ENCODE data around the gene GAK.
"Not testable (repeated sequence)": the region's sequence is repeated elsewhere in the genome, so short reads cannot be mapped to it uniquely, and the experiment has no call there.

The GAK gene

GRCh38 chr4:925171-925570 lies 6.9 kb downstream of the GAK start:
- DNase-seq, result no peak

GRCh38 chr4:924107-925096 lies 7.7 kb downstream of the GAK start:
- no peak for DNase-seq

GRCh38 chr4:921830-922331 lies 10.2 kb downstream of the GAK start:
- DNase-seq, result no peak

DNA sequence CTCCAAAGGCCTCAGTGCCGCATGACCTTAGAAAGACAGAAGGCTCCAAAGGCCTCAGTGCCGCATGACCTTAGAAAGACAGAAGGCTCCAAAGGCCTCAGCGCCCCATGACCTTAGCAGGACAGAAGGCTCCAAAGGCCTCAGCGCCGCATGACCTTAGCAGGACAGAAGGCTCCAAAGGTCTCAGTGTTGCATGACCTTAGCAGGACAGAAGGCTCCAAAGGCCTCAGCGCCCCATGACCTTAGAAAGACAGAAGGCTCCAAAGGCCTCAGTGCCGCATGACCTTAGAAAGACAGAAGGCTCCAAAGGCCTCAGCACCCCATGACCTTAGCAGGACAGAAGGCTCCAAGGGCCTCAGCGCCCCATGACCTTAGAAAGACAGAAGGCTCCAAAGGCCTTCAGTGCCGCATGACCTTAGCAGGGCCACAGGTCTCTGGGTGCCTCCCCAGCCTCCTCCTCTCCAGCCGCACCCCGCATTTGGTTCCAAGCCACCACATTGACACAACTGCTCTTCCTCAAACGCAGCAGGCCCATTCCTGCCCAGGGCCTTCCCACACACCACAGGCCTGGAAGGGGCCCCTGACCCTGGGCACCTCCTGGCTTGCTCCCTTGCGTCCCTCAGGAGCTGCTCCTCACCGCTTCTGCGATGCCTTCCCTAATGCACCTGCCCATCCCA lies 13.0 kb downstream of the GAK start:
- DNase-seq, result not testable (repeated sequence)

DNA sequence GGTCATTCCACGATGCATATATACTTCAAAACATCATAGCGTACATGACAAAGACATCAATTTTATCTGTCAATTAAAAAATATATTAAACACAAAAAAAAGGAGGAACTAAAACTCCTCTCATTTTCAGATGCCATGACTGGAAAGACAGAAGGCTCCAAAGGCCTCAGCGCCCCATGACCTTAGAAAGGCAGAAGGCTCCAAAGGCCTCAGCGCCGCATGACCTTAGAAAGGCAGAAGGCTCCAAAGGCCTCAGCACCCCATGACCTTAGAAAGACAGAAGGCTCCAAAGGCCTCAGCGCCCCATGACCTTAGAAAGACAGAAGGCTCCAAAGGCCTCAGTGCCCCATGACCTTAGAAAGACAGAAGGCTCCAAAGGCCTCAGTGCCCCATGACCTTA lies 13.5 kb downstream of the GAK start:
- not testable (repeated sequence) for DNase-seq

- DNase-seq, result no peak
These were observed 14.1 kb downstream of the GAK start for GRCh38 chr4:917992-918391.

- DNase-seq, result no peak
These were observed 14.7 kb downstream of the GAK start for GRCh38 chr4:917466-917865.

- no peak for DNase-seq
These were observed 16.5 kb downstream of the GAK start for GRCh38 chr4:915595-915994.

DNA sequence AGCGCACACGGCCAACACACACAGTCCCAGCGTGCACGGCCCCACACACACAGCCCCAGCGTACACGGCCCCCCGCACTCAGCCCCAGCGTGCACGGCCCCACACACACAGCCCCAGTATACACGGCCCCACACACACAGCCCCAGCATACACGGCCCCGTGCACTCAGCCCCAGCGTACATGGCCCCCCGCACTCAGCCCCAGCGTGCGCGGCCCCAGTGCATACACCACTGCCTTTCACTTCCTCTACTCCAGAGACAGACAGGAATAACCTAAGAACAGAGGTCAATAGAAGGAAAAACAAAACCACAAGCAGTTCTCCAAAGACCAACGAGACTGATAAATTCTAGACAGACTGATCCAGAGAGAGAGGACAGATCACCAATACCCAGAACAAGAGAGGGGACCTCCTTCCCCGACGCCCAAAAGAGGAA lies 17.1 kb downstream of the GAK start:
- DNase-seq, result no peak

GRCh38 chr4:914531-914930 lies 17.6 kb downstream of the GAK start:
- no peak for DNase-seq

- DNase-seq, result no peak
These were observed 18.9 kb downstream of the GAK start for GRCh38 chr4:913280-913618.

DNA sequence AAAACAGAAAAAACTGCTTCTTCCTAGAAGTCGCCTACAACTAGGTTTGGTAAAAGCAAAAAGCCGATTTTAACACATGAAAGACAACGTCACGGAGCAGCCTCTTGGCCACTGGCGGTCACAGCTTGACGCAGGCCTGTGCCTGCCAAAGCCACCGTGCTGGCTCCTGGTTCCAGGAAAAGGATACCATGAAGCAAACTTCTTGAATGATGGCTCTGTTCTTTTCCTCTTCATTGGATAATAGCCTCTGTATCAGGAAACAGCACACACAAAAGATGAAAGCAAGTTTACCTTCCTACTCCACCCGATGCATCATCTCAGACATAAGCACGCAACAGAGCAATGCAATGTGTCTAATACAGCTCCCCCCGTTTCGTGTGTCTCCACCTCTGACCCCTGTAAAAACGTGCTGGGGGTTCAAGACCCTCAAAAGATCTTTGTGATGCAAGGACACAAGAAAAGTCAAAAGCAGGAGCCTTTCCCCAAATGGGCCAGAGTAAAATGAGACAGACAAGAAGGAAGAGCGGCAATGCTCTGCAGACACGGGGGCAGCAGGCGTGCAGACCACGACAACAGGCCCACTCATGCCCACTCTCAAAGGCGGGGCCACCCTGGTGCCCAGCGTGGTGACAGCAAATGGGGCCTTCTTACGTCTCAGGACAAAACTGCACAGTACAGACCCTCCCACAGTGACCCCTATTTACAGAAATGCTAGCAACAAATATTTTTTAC lies 19.4 kb downstream of the GAK start:
- no peak for DNase-seq

DNA sequence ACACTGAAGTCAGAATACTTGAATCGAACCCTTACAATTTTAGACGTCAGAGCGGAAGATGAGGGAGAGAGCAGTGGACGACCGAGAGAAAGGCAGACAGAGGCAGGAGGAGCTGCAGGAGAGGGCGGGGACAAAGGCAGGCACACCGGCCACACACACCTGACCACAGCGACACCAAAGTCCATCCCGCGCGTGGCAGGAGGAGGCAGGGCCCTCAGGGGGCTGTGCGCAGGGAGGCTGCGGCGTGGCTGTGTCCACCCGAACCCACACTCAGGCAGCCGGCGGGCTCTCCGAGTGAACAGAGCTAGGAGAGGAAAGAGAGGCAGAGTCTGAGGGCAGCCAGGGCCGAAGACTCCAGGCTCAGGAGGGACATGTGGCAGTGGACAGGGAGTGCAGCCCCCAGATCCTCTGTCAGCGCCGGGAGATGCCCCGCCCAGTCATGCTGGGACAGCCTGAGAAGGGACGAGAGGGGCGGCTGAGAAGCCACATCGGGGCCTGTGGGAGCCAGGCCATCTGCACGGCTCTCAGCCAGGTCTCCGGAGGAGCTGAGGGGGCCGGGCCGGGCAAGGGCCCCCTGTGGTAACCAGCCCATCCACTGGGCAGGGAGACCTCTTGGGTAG lies 20.1 kb downstream of the GAK start:
- DNase-seq, result no peak

- DNase-seq, result no peak
These were observed 20.8 kb downstream of the GAK start for GRCh38 chr4:911221-911751.

GRCh38 chr4:910366-911091 lies 21.6 kb downstream of the GAK start:
- no peak for DNase-seq

DNA sequence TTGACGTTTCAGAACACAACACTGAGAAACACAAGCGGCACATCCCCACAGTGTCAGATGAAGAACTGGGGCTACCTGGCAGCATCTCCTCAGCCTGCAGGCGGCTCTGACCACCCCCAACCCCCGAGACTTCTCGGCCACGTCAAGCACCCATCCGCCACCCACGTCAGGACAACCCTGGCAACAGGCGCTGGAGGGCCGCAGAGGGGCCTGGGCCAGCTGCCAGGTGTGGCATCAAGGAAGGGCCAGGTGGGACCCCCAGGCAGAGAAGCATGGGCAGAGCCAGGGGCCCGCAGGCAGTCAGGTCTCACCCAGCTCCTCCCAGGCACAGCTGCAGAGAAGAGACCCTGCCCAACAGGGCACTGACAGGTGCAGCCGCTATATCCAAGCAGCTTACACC lies 22.3 kb downstream of the GAK start:
- no peak for DNase-seq

- no peak for DNase-seq
These were observed 23.0 kb downstream of the GAK start for GRCh38 chr4:909131-909571.

GRCh38 chr4:907691-908425 lies 24.3 kb downstream of the GAK start:
- DNase-seq, result no peak

DNA sequence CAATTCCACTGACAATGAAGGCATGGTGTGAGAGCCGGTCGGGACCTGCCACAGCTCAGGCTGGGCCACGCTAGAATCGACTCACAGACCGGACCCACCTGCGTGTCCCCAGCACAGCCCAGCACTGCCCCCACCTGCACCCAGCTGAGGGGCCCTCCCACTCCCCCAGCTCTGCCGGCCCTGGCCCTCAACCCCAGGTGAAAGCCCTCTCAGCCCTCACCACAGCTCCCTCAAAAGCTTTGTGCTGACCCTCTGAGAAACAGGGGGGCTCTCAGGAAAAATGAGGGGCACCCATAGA lies 25.1 kb downstream of the GAK start:
- DNase-seq, result no peak

DNA sequence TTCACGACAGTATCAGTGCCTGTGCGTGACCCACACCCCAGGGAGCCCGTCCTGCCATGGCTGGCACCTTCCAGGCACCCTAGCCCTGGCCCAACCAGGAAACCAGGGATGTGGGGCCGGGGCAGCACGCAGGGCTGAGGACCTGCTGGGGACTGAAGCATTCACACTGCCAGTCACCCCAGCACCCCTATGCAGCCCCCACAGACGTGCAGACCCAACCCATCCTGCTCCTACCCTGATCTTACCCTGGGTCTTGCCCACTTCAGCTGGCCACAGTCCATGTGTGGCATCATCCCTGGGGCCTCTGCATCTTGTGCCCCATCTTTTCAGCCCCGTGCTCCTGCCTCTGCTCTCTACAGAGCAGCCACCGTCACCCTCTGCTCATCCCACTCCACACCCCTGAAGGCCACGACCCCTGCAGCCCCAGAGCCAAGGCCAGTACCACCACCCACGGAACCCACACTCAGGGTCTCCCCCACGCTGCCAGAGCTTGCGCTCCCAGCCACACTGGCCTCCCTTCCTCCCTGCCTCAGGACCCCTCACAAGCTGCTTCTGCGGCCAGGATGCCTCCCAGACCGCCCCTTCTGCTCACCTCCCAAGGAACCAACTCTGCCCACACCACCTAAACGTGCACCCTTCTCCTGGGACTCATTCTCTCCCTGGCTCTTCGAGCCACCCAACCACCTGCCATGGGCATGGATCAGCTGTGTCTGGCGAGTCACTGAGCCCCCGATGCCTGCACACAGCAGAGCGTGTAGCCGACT lies 25.6 kb downstream of the GAK start:
- DNase-seq, result no peak
